Liver (tissue), 9 donors: ENCODE measurements around the gene MRPL3. TPM values are rescaled to one million over a fixed set of nuclear protein-coding genes. Genes with fewer than 3 reads are reported as not detected.

Source experiments
- DNase-seq: peaks from one replicate; pipeline ENCODE4 v3.0.0-alpha.2; 2017; ENCODE audit warnings: low spot score
- H3K27ac ChIP-seq, 2 donors: one replicate each; pipeline ENCODE4 v1.7.0; 2013; ENCODE audit warnings: inconsistent platforms in 2 of 2, low read length in 2 of 2, control low read depth in 1 of 2, low read depth in 1 of 2, mild to moderate bottlenecking in 1 of 2
- H3K27me3 ChIP-seq, 4 donors: one replicate each; pipeline versions ENCODE4 v1.6.1 to v1.7.0; 2013; ENCODE audit warnings: low read length in 3 of 4, inconsistent platforms in 1 of 4, mild to moderate bottlenecking in 1 of 4, moderate library complexity in 1 of 4; ENCODE audit not compliant: control insufficient read depth in 4 of 4, insufficient read depth in 4 of 4
- H3K36me3 ChIP-seq, 4 donors: one replicate each; pipeline versions ENCODE4 v1.6.1 to v1.7.0; 2013; ENCODE audit warnings: low read length in 3 of 4, mild to moderate bottlenecking in 3 of 4, low read depth in 1 of 4, moderate library complexity in 1 of 4; ENCODE audit not compliant: control insufficient read depth in 4 of 4, insufficient read depth in 3 of 4
- H3K4me1 ChIP-seq, 4 donors: one replicate each; pipeline versions ENCODE4 v1.6.1 to v1.7.0; 2013; ENCODE audit warnings: low read length in 3 of 4, mild to moderate bottlenecking in 3 of 4, moderate library complexity in 1 of 4; ENCODE audit not compliant: control insufficient read depth in 4 of 4, insufficient read depth in 4 of 4
- H3K4me3 ChIP-seq, 3 donors: one replicate each; pipeline versions ENCODE4 v1.6.1 to v1.7.0; 2013; ENCODE audit warnings: low read length in 3 of 3, control low read depth in 1 of 3, low read depth in 1 of 3, mild to moderate bottlenecking in 1 of 3
- H3K9ac ChIP-seq, 2 donors: one replicate each; pipeline ENCODE4 v1.7.0; 2013; ENCODE audit warnings: low read length in 2 of 2, mild to moderate bottlenecking in 2 of 2, moderate library complexity in 2 of 2, control low read depth in 1 of 2, low read depth in 1 of 2
- H3K9me3 ChIP-seq, 4 donors: one replicate each; pipeline versions ENCODE4 v1.6.1 to v1.7.0; 2013; ENCODE audit warnings: low read length in 3 of 4; ENCODE audit not compliant: control insufficient read depth in 4 of 4
- EGR1 ChIP-seq, 2 donors: IDR thresholded peaks; 2 replicates each; pipeline ENCODE4 v1.6.1; 2016 to 2018; ENCODE audit warnings: antibody characterized with exemption in 2 of 2, low read depth in 2 of 2
- FOXA1 ChIP-seq: IDR thresholded peaks from 2 replicates; pipeline ENCODE4 v1.6.1; 2016; ENCODE audit warnings: antibody characterized with exemption
- FOXA2 ChIP-seq: IDR thresholded peaks from 2 replicates; pipeline ENCODE4 v1.6.1; 2016; ENCODE audit warnings: antibody characterized with exemption
- GABPA ChIP-seq, 2 donors: IDR thresholded peaks in 1 of 2; conservative IDR thresholded peaks in 1 of 2; 2 replicates each; pipeline ENCODE4 v1.6.1; 2016; ENCODE audit warnings: antibody characterized with exemption in 2 of 2, mild to moderate bottlenecking in 1 of 2, moderate library complexity in 1 of 2
- HNF4A ChIP-seq, 2 donors: conservative IDR thresholded peaks; 2 replicates each; pipeline ENCODE4 v1.6.1; 2016; ENCODE audit warnings: antibody characterized with exemption in 2 of 2, mild to moderate bottlenecking in 2 of 2
- HNF4G ChIP-seq: IDR thresholded peaks from 2 replicates; pipeline ENCODE4 v1.6.1; 2016; ENCODE audit warnings: antibody characterized with exemption
- JUND ChIP-seq, 2 donors: IDR thresholded peaks; 2 replicates each; pipeline ENCODE4 v1.6.1; 2016; ENCODE audit warnings: antibody characterized with exemption in 2 of 2
- NR2F2 ChIP-seq: IDR thresholded peaks from 2 replicates; pipeline ENCODE4 v1.6.1; 2016; ENCODE audit warnings: antibody characterized with exemption
- RAD21 ChIP-seq, 2 donors: IDR thresholded peaks; 2 replicates each; pipeline ENCODE4 v1.6.1; 2016; ENCODE audit warnings: antibody characterized with exemption in 2 of 2, mild to moderate bottlenecking in 2 of 2
- RXRA ChIP-seq, 2 donors: IDR thresholded peaks; 2 replicates each; pipeline ENCODE4 v1.6.1; 2017 to 2018; ENCODE audit warnings: antibody characterized with exemption in 2 of 2, mild to moderate bottlenecking in 1 of 2
- SP1 ChIP-seq: IDR thresholded peaks from 2 replicates; pipeline ENCODE4 v1.6.1; 2018; ENCODE audit warnings: antibody characterized with exemption, mild to moderate bottlenecking
- YY1 ChIP-seq: IDR thresholded peaks from 2 replicates; pipeline ENCODE4 v1.6.1; 2016; ENCODE audit warnings: antibody characterized with exemption, mild to moderate bottlenecking
- WGBS: extraction: QIAGEN DNeasy Blood & Tissue Kit; methylation state at CpG from one replicate; pipeline ENCODE4 v1.1.7; 2013; 5-methylcytosine and 5-hydroxymethylcytosine counted together
- polyA plus RNA-seq, 2 donors: library from polyadenylated mRNA; stranded (reverse) in 1 of 2; unstranded in 1 of 2; fragments of 200-250 nt in 1 of 2; fragments of >200 nt in 1 of 2; fragmentation: Nextera tagmentation in 1 of 2; extraction: Ambion mirVana in 1 of 2; gene quantifications; one replicate each; pipeline versions ENCODE4 v1.2.1 to v1.2.3, GENCODE V29; 2013 to 2015
- total RNA-seq, 2 donors: library from RNA; depleted of rRNA; stranded (reverse); fragments of >200 nt; gene quantifications; one replicate each; pipeline ENCODE4 v1.2.3, GENCODE V29; 2014
- TF ChIP-seq, protein P1 (sequence below): IDR thresholded peaks from 2 replicates; pipeline ENCODE4 v1.6.1; 2016; ENCODE audit warnings: antibody characterized with exemption
- TF ChIP-seq, protein P2 (sequence below): IDR thresholded peaks from 2 replicates; pipeline ENCODE4 v1.6.1; 2016; ENCODE audit warnings: antibody characterized with exemption
- TF ChIP-seq, protein P3 (sequence below): IDR thresholded peaks from 2 replicates; pipeline ENCODE4 v1.6.1; 2016; ENCODE audit warnings: antibody characterized with exemption, mild to moderate bottlenecking
- TF ChIP-seq, protein P4 (sequence below): fragments of 150-350 bp; IDR thresholded peaks from 2 replicates; pipeline ENCODE4 v1.5.1; 2017; ENCODE audit warnings: improper control_type of control experiment, low read depth, low read length; ENCODE audit not compliant: missing input control
- TF ChIP-seq, protein P5 (sequence below): IDR thresholded peaks from 2 replicates; pipeline ENCODE4 v1.6.1; 2016; ENCODE audit warnings: antibody characterized with exemption
- donor health status: healthy.
- donor health status: healthy.
- donor health status: healthy.
- donor health status: healthy.
- donor health status: healthy.

The MRPL3 gene
- total and polyA plus RNA-seq, 4 donors, result 35.7 to 52.9 (median 47.6) TPM

DNA sequence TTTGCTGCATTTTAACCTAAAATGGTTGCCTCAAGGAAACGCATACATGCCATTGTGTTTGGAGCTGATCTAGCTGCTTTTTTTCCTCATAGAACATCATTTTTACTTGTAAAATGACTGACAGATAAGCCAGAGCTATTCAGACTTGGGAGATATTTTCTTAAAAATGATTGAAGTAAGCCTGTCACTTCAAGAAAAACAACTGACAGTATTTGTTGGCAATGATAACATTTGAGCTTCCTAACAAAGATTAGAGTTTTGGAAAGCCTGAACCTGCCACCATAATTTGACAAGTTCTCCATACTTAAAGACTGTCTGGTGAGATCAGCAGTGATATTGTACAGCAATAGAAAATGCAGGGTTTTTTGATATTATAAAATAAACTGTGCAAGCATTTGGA lies 27.6 kb upstream of the MRPL3 start (continued):
- TF ChIP-seq, protein P1, sequence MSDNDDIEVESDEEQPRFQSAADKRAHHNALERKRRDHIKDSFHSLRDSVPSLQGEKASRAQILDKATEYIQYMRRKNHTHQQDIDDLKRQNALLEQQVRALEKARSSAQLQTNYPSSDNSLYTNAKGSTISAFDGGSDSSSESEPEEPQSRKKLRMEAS, result no peak
- no peak for TF ChIP-seq HNF4G

DNA sequence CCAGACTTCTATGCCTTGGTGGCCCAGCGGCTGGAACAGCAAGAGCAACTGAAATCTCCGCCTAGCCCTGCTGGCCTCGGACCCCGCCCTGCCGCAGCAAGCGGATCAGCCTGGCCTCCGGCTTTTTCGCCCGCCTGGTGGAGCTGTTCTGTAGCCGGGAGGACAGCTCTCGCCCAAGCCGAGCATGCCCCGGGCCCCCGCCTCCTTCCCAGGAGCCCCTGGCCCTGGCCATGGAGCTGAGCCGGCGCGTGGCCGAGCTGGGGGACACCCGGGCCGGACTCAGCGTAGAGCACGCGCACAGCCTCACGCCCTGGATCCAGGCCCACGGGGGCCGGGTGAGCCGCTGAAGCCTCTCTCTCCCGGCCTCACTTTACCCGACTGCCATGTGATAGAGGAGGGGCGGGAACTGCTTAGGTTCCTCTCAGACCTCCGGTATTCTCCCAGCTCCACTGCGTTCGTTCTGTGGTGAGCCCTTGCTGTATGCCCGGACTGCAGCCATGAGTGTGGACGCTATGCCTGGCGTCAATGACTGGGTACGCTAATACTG lies 24.1 kb upstream of the MRPL3 start:
- peak; percentile 53 for DNase-seq
- H3K27me3 ChIP-seq, result peaks cover 0 to 2% (median under 1%) of the 10 kb centered on the region in 4 donors
- no peaks in the 10 kb centered on the region for H3K9me3 ChIP-seq
- no peak overlapping the region for H3K4me3 ChIP-seq
- peaks cover 0 to 5% (median 0%) of the 10 kb centered on the region in 4 donors for H3K4me1 ChIP-seq
- 17% methylated on average over 37 of the region's 37 CpGs for WGBS
- H3K36me3 ChIP-seq, result no peaks in the 10 kb centered on the region
- peak; percentile 13 to 36 for TF ChIP-seq RAD21 (IDR thresholded peaks at IDR 0.05)
- TF ChIP-seq RXRA (IDR thresholded peaks at IDR 0.05), result no peak
- no peak overlapping the region for H3K27ac ChIP-seq
- no peak overlapping the region for H3K9ac ChIP-seq

DNA sequence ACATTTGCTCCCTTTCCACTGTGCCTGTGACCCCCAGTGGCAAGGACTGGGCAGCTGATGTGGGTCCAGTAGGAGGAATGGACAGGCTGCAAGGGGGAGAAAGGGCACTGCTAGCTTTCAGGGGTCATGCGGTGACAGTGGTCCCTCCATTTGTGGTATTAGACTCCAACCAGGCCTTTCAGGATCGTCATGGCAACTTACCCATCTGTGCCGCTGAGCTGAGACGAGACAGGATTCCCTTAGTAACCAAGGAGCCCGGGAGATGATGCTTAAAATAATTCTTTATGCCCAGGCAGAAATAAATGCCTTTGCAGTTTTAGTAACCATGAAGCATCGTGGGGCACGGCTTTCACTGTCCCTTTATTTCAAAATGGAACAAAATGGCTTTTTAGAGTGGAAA lies 15.9 kb upstream of the MRPL3 start:
- Histone ChIP-seq H3K9me3 (no peaks in the 10 kb centered on the region), H3K27me3 (peaks cover 0 to 5% (median under 1%) of the 10 kb centered on the region in 4 donors), H3K36me3 (no peaks in the 10 kb centered on the region), H3K9ac (no peak overlapping the region), H3K4me1 (no peaks in the 10 kb centered on the region), H3K4me3 (no peak overlapping the region), H3K27ac (no peak overlapping the region)
- 81% methylated on average over 7 of the region's 7 CpGs for WGBS
- no peak for TF ChIP-seq HNF4G
- TF ChIP-seq JUND (IDR thresholded peaks at IDR 0.05), result no peak
- no peak for TF ChIP-seq YY1
- TF ChIP-seq, protein P1, result no peak
- TF ChIP-seq, protein P2, sequence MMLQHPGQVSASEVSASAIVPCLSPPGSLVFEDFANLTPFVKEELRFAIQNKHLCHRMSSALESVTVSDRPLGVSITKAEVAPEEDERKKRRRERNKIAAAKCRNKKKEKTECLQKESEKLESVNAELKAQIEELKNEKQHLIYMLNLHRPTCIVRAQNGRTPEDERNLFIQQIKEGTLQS, result no peak
- TF ChIP-seq, protein P3, sequence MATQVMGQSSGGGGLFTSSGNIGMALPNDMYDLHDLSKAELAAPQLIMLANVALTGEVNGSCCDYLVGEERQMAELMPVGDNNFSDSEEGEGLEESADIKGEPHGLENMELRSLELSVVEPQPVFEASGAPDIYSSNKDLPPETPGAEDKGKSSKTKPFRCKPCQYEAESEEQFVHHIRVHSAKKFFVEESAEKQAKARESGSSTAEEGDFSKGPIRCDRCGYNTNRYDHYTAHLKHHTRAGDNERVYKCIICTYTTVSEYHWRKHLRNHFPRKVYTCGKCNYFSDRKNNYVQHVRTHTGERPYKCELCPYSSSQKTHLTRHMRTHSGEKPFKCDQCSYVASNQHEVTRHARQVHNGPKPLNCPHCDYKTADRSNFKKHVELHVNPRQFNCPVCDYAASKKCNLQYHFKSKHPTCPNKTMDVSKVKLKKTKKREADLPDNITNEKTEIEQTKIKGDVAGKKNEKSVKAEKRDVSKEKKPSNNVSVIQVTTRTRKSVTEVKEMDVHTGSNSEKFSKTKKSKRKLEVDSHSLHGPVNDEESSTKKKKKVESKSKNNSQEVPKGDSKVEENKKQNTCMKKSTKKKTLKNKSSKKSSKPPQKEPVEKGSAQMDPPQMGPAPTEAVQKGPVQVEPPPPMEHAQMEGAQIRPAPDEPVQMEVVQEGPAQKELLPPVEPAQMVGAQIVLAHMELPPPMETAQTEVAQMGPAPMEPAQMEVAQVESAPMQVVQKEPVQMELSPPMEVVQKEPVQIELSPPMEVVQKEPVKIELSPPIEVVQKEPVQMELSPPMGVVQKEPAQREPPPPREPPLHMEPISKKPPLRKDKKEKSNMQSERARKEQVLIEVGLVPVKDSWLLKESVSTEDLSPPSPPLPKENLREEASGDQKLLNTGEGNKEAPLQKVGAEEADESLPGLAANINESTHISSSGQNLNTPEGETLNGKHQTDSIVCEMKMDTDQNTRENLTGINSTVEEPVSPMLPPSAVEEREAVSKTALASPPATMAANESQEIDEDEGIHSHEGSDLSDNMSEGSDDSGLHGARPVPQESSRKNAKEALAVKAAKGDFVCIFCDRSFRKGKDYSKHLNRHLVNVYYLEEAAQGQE, result no peak
- TF ChIP-seq, protein P4, sequence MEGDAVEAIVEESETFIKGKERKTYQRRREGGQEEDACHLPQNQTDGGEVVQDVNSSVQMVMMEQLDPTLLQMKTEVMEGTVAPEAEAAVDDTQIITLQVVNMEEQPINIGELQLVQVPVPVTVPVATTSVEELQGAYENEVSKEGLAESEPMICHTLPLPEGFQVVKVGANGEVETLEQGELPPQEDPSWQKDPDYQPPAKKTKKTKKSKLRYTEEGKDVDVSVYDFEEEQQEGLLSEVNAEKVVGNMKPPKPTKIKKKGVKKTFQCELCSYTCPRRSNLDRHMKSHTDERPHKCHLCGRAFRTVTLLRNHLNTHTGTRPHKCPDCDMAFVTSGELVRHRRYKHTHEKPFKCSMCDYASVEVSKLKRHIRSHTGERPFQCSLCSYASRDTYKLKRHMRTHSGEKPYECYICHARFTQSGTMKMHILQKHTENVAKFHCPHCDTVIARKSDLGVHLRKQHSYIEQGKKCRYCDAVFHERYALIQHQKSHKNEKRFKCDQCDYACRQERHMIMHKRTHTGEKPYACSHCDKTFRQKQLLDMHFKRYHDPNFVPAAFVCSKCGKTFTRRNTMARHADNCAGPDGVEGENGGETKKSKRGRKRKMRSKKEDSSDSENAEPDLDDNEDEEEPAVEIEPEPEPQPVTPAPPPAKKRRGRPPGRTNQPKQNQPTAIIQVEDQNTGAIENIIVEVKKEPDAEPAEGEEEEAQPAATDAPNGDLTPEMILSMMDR, result no peak
- no peak for TF ChIP-seq FOXA2
- no peak for TF ChIP-seq GABPA (IDR thresholded peaks at IDR 0.05 in 1 of 2, conservative IDR thresholded peaks at IDR 0.05 in 1 of 2)
- no peak for TF ChIP-seq NR2F2
- no peak for TF ChIP-seq EGR1 (IDR thresholded peaks at IDR 0.05; ENCODE audit: low read depth in 2 of 2)
- no peak for TF ChIP-seq SP1
- TF ChIP-seq HNF4A (conservative IDR thresholded peaks at IDR 0.05), result no peak
- TF ChIP-seq, protein P5, sequence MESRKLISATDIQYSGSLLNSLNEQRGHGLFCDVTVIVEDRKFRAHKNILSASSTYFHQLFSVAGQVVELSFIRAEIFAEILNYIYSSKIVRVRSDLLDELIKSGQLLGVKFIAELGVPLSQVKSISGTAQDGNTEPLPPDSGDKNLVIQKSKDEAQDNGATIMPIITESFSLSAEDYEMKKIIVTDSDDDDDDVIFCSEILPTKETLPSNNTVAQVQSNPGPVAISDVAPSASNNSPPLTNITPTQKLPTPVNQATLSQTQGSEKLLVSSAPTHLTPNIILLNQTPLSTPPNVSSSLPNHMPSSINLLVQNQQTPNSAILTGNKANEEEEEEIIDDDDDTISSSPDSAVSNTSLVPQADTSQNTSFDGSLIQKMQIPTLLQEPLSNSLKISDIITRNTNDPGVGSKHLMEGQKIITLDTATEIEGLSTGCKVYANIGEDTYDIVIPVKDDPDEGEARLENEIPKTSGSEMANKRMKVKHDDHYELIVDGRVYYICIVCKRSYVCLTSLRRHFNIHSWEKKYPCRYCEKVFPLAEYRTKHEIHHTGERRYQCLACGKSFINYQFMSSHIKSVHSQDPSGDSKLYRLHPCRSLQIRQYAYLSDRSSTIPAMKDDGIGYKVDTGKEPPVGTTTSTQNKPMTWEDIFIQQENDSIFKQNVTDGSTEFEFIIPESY, result no peak
- no peak for TF ChIP-seq FOXA1
- no peak for DNase-seq
